ENCODE data around the gene PRKRIP1.

GRCh38 chr7:102390697-102391484, 5.3 kb upstream of the PRKRIP1 start:
- peak; percentile 86 to 97 (median 88) for TF ChIP-seq CTCF (optimal IDR thresholded peaks at IDR 0.05 in 1 of 3, IDR thresholded peaks at IDR 0.05 in 1 of 3, conservative IDR thresholded peaks at IDR 0.05 in 1 of 3; ENCODE audit: extremely low read depth in 1 of 3, insufficient read depth in 2 of 3, low read length in 3 of 3)
- TF ChIP-seq EZH2 (IDR thresholded peaks at IDR 0.05; ENCODE audit: low read length), result no peak
